MG63 (cell line): ENCODE measurements around the gene VWA3B. TPM values are rescaled to one million over a fixed set of nuclear protein-coding genes. Genes with fewer than 3 reads are reported as not detected.
"Not testable (repeated sequence)": the region's sequence is repeated elsewhere in the genome, so short reads cannot be mapped to it uniquely, and the experiment has no call there.

Experiments
- DNase-seq: peaks from one replicate; pipeline ENCODE4 v3.0.0-alpha.2; 2020
- H3K27me3 ChIP-seq: fragments of 250-450 bp; sonication (Bioruptor Pico); 2 replicates; pipeline ENCODE4 v1.5.1; 2020; ENCODE audit warnings: mild to moderate bottlenecking, moderate library complexity
- H3K36me3 ChIP-seq: fragments of 250-450 bp; sonication (Bioruptor Pico); 2 replicates; pipeline ENCODE4 v1.5.1; 2020; ENCODE audit warnings: mild to moderate bottlenecking, moderate library complexity
- H3K4me3 ChIP-seq: fragments of 250-450 bp; sonication (Bioruptor Pico); 2 replicates; pipeline ENCODE4 v1.5.1; 2020; ENCODE audit warnings: mild to moderate bottlenecking, moderate library complexity
- H3K9me3 ChIP-seq: fragments of 250-450 bp; sonication (Bioruptor Pico); 2 replicates; pipeline ENCODE4 v1.5.1; 2020; ENCODE audit warnings: mild to moderate bottlenecking, moderate library complexity
- total RNA-seq: library from RNA; depleted of rRNA; stranded (reverse); fragments of >200 nt; shearing (Covaris generic); gene quantifications from 2 replicates; pipeline ENCODE4 v1.2.3, GENCODE V29; 2014; ENCODE audit warnings: low replicate concordance; rRNA removed

The VWA3B gene
- not detected in 2 replicates for total RNA-seq

GRCh38 chr2:98086491-98087446, at the start of gene VWA3B:
Gene VWA3B (plus strand): TSS chr2:98087167. CDS start chr2:98093093, 5,926 bp downstream.
- Histone ChIP-seq H3K9me3 (no peaks in the 10 kb centered on the region), H3K4me3 (peak within 1 kb of the TSS; percentile 35), H3K27me3 (peaks cover 3% of the 10 kb centered on the region; the same call in 1 of the 2 replicates), H3K36me3 (no peaks in the 10 kb centered on the region)
- peak; percentile 44 for DNase-seq

GRCh38 chr2:98037206-98037605, 49.8 kb upstream of the VWA3B start:
- Histone ChIP-seq H3K4me3 (no peak overlapping the region), H3K36me3 (no peaks in the 10 kb centered on the region), H3K9me3 (no peaks in the 10 kb centered on the region), H3K27me3 (no peaks in the 10 kb centered on the region)
- DNase-seq = no peak

GRCh38 chr2:98037666-98038336, 49.2 kb upstream of the VWA3B start:
- Histone ChIP-seq H3K36me3 (no peaks in the 10 kb centered on the region), H3K27me3 (no peaks in the 10 kb centered on the region), H3K4me3 (no peak overlapping the region), H3K9me3 (no peaks in the 10 kb centered on the region)
- no peak for DNase-seq

- DNase-seq = no peak
- H3K9me3 ChIP-seq = peaks cover 4% of the 10 kb centered on the region; the same call in 1 of the 2 replicates
- no peak overlapping the region for H3K4me3 ChIP-seq
Measured at GRCh38 chr2:98039085-98039756, 47.7 kb upstream of the VWA3B start.

GRCh38 chr2:98040331-98040939, 46.5 kb upstream of the VWA3B start:
- H3K27me3 ChIP-seq = no peaks in the 10 kb centered on the region
- no peak overlapping the region for H3K4me3 ChIP-seq
- H3K9me3 ChIP-seq = peaks cover 6% of the 10 kb centered on the region; the same call in 1 of the 2 replicates
- H3K36me3 ChIP-seq = no peaks in the 10 kb centered on the region
- no peak for DNase-seq

More at GRCh38 chr2:98039085-98039756, 47.7 kb upstream of the VWA3B start:
- H3K27me3 ChIP-seq = no peaks in the 10 kb centered on the region
- no peaks in the 10 kb centered on the region for H3K36me3 ChIP-seq

GRCh38 chr2:98043101-98043500, 43.9 kb upstream of the VWA3B start:
- H3K4me3 ChIP-seq = no peak overlapping the region
- peaks cover 6% of the 10 kb centered on the region; the same call in 1 of the 2 replicates for H3K9me3 ChIP-seq
- no peaks in the 10 kb centered on the region for H3K27me3 ChIP-seq
- H3K36me3 ChIP-seq = no peaks in the 10 kb centered on the region
- DNase-seq = no peak

- not testable (repeated sequence) for DNase-seq, H3K9me3 ChIP-seq, H3K36me3 ChIP-seq, H3K4me3 ChIP-seq, H3K27me3 ChIP-seq
Measured at GRCh38 chr2:98044730-98045129, 42.2 kb upstream of the VWA3B start.

GRCh38 chr2:98050070-98050469, 36.9 kb upstream of the VWA3B start:
- Histone ChIP-seq H3K27me3 (no peaks in the 10 kb centered on the region), H3K36me3 (no peaks in the 10 kb centered on the region), H3K4me3 (no peak overlapping the region), H3K9me3 (no peaks in the 10 kb centered on the region)
- DNase-seq = no peak

GRCh38 chr2:98058191-98058975, 28.6 kb upstream of the VWA3B start:
- DNase-seq = no peak
- Histone ChIP-seq H3K36me3 (no peaks in the 10 kb centered on the region), H3K4me3 (no peak overlapping the region), H3K9me3 (no peaks in the 10 kb centered on the region), H3K27me3 (peaks cover 6% of the 10 kb centered on the region; the same call in 1 of the 2 replicates)

- H3K9me3 ChIP-seq = no peaks in the 10 kb centered on the region
- no peaks in the 10 kb centered on the region for H3K36me3 ChIP-seq
- no peak overlapping the region for H3K4me3 ChIP-seq
- DNase-seq = no peak
- H3K27me3 ChIP-seq = peaks cover 6% of the 10 kb centered on the region; the same call in 1 of the 2 replicates
Measured at GRCh38 chr2:98060277-98060676, 26.7 kb upstream of the VWA3B start.

GRCh38 chr2:98063291-98063854, 23.6 kb upstream of the VWA3B start:
- Histone ChIP-seq H3K36me3 (no peaks in the 10 kb centered on the region), H3K4me3 (no peak overlapping the region), H3K27me3 (peaks cover 6% of the 10 kb centered on the region; the same call in 1 of the 2 replicates), H3K9me3 (no peaks in the 10 kb centered on the region)
- DNase-seq = no peak

- H3K4me3 ChIP-seq = no peak overlapping the region
- no peaks in the 10 kb centered on the region for H3K36me3 ChIP-seq
- H3K27me3 ChIP-seq = peaks cover 6% of the 10 kb centered on the region; the same call in 1 of the 2 replicates
- DNase-seq = no peak
- H3K9me3 ChIP-seq = no peaks in the 10 kb centered on the region
Measured at GRCh38 chr2:98065808-98066207, 21.2 kb upstream of the VWA3B start.

- no peak for DNase-seq
- Histone ChIP-seq H3K36me3 (no peaks in the 10 kb centered on the region), H3K4me3 (no peak overlapping the region), H3K27me3 (peaks cover 6% of the 10 kb centered on the region; the same call in 1 of the 2 replicates), H3K9me3 (no peaks in the 10 kb centered on the region)
Measured at GRCh38 chr2:98067160-98067559, 19.8 kb upstream of the VWA3B start.

- Histone ChIP-seq H3K9me3 (no peaks in the 10 kb centered on the region), H3K4me3 (no peak overlapping the region), H3K27me3 (no peaks in the 10 kb centered on the region), H3K36me3 (no peaks in the 10 kb centered on the region)
- no peak for DNase-seq
Measured at GRCh38 chr2:98070081-98070480, 16.9 kb upstream of the VWA3B start.

GRCh38 chr2:98072442-98072841, 14.5 kb upstream of the VWA3B start:
- Histone ChIP-seq H3K4me3 (no peak overlapping the region), H3K27me3 (no peaks in the 10 kb centered on the region), H3K9me3 (no peaks in the 10 kb centered on the region), H3K36me3 (no peaks in the 10 kb centered on the region)
- no peak for DNase-seq
